Measurements from ENCODE around the gene PTPRM.

PTPRM gene

DNA sequence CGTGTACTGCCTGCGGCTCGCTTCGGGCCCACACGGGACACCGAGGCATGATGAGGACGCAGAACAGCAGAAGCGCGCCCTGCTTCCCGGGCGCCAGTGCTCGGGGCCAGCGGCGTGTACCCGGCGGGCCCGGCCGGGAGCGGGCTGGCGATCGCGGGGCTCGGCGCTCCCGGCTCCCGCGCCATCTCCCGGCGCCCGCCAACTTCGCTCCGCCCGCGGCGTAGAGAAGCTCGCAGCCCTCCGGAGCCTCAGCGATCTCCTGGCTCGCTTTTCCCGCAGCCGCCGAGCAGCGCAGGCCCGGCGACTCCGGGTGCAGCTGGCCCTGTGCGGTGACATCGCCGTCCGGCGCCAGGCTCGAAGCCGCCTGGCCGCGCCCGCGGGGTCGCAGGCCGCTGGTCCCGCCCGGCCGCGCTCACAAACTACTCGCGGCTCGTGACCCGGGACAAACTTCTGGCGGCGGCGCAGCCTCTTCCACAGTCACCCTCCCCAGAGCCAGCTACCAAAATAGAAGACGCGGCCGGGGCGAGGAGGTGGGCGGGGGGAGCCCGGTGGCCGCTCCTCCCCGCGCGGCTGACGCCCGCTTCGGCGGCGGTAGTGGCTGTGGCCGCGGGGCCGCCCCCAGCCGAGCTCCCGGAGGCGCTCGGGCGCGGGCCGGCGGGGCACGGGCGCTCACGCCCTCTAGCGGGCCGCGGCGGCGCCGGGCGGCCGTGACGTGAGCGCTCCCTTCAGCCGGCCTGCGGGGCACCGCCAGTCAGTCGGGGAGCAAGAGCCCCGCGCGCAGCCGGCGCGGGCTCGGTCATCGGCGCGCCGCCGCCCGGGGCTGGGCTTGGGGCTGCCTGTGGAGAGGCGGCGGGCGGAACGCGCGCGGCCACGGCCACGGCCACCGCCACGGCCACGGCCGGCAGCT lies at the start of gene PTPRM:
Gene PTPRM, plus strand, starts transcription at position 750 of the 907 bp plus-strand sequence. CDS start 503 bp downstream, outside the sequence.
- DNase-seq, result peak; percentile 80

DNA sequence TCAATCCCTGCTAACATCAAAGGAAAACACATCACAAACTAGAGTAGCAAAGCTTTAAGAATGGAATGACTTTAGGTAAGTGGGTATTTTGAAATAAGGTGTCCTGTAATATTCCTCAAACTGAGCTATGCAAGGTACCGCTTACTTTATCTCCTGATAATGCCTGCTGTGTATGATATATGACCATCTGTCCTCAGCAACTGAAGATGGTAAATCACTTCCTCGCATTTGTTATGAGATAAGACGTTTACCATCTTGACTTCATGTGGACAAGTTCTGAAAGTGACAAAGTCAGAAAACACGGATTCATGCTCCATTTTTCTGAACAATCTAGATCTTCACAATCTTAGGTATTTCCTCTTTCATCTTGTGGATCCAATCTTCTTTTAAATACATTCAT lies 49.3 kb upstream of the PTPRM start:
- DNase-seq, result no peak

DNA sequence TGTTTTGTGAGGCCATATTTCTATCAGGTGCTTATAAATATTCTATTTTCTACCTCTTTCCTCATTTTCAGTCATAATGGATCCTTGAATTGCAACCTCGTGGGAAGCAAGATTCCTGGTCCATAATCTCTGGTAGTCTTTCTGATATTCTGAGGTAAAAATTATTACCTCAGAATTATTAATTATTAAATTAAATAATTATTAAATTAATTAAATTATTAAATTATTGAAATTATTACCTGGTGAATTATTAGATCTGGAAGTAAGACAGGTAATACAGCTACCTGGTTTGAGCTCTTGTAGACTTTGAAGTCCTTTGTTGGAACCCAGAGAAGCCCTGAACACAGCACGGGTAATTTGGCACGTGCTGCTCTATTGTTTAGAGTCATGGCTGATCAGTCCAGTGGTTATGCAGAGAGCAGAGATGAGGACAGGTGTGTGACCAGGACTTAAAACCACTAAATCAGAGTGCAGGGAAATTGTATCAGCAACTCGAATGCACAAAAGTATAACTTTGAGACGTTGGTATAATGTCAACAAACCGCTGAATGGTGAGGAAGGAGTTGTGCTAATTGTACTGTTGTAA lies 46.8 kb upstream of the PTPRM start:
- DNase-seq, result no peak

DNA sequence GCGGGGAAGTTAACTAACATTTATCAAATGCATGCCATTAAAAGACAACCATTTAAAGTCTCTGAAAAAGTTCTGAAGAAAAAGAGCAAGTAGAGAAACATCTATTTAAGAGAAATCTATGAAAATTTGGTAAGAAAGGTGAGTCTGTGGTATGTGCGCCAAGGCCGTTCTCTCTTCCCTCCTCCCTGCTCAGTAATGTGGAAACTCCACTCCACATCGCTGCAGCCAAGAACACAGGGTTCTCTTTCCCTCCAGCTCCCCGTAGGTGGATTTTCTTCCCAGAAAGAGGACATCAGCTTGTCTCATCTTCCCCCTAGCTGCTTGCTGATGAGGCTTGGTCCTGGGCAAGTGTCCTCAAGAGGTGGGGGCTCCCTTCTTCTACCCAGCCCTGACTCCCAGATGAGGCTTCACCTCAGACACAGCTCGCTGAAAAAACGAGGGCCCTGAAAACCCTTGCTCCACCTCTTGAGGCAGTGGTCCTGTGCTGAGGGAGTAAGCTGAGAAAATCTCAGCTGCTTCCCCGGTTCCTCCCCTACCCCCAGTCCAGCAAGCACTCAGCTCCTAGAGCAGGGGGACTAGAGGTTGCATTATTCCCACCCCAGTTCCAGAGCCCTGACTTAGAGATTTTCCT lies 45.8 kb upstream of the PTPRM start:
- DNase-seq, result no peak

DNA sequence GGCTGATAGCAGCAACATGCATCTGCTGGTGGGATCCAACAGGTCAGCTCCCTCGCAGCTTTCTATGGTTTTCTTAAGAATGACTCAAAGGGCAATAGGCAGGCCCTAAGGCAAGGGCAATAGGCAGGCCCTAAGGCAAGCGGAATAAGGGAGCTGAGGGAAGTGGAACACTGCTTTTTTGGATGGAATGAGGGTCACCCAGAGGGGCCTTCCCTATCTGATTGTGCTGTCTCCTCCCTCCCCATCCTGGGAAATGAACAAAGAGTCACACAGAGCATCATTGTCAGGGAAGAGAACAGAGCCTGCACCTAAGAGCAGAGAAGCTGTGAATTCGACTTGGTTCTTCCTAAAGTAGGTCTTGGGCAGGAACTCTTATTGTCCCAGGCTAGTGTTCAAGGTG lies 43.3 kb upstream of the PTPRM start:
- DNase-seq, result no peak

DNA sequence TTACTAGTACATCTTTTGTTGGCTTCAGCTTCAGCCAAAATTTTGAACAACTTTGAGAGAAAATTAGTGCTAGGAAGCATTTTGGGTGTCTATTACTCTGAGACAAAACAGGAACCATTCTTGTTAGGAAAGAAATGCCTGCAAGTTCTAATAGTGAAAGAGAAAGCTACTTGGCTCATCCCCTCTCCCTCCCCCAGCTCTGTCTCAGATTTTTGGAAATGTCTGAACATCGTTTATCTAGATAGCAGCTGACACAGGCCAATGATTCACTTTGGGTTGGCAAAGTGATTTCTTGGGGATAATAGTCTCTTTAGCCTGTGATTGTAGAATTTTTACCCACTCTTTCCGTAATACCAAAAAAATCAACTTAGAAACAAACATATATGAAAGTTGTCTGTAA lies 42.3 kb upstream of the PTPRM start:
- DNase-seq, result peak; percentile 49

DNA sequence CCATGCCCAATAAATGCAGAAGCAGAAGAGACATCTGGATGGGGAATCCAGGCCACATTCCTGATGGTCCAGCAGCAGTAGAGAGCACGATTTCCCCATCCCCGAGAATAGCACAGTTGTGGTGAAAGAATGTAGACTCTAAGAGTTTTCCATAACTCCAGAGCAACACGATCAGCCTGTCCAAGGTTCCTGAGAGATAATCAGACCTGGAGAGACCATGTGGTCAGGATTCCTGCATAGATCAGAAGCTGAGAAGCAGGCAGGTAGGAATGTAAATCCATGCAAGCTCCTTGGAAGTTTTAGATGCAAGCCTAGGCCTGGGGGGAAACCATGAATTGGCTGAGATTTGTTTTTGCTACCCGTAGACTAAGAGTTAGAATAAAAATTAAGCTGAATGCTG lies 34.2 kb upstream of the PTPRM start:
- DNase-seq, result no peak

DNA sequence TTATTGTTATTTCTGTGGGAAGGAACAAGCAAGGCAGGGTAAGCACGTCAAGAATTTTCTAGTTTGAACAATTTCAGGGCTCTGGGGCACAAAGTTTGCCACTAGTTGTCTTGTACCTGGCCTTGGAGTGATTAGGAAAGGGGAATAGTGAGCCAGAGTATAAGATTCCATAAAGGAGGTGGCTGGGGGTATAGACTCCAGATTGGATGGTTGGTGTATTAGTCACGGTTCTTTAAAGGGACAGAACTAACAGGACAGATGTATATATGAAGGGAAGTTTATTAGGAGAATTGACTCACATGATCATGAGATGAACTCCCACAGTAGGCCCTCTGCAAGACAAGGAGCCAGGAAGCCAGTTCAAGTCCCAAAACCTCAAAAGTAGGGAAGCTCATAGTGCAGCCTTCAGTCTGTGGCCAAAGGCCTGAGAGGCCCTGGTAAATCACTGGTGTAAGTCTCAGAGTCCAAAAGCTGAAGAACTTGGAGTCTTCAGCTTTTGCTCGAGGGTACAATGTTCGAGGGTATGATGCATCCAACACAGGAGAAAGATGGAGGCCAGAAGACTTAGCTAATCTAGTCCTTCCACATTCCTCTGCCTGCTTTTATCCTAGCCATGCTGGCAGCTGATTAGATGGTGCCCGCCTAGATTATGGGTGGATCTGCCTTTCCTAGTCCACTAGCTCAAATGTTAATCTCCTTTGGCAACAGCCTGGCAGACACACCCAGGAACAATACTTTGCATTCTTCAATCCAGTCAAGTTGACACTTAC lies 31.5 kb upstream of the PTPRM start:
- no peak for DNase-seq

DNA sequence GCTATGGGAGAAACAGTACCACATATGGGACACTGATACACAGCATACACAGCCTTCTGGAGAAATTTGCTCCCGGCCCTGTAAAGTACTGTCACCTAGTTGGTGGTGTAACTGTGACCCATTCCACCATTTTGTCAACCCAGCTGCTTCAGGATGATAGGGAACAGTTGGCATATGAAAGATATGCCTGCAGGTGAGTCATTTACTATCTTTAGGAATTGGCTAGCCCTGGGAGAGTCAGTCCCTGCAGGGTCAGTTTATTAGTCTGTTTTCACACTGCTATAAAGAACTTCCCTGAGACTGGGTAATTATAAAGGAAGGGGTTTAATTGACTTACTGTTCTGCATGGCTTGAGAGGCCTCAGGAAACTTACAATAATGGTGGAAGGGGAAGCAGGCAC lies 30.0 kb upstream of the PTPRM start:
- DNase-seq, result no peak

DNA sequence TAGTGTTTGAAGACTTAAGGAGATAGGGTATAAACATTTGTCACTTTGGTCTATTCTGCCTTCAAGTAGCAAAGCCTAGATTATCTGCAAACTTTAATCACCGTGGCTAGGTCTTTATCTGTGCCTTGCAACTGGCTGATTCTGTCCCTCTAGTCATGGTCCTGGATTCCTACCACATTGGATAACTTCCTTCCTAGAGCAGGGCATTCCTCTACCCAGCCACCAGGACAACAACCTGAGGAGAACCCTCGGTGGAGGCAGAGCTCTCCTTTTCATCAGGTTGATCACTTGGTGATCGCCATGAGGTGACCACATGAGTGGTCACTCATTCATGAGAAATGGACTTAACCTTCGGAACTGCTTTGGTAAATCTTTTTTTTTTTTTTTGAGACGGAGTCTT lies 25.3 kb upstream of the PTPRM start:
- no peak for DNase-seq

DNA sequence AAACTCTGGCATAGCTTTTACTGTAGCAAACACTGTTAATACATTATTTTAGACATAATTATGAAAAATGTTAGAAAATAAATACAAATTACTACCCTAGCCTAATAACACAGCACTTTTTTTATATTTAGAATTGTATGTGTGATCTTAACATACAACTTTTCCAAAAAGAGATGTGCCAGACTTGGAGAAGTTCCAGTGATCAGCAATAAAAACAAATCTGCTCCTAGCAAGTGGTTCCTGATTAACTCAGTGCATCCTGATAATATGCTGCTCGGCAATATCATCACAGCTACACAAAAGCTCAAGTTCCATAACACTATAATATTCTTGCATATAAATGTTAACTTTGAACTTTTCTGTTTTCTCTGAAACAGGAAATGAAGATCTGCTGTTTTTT lies 22.4 kb upstream of the PTPRM start:
- no peak for DNase-seq

DNA sequence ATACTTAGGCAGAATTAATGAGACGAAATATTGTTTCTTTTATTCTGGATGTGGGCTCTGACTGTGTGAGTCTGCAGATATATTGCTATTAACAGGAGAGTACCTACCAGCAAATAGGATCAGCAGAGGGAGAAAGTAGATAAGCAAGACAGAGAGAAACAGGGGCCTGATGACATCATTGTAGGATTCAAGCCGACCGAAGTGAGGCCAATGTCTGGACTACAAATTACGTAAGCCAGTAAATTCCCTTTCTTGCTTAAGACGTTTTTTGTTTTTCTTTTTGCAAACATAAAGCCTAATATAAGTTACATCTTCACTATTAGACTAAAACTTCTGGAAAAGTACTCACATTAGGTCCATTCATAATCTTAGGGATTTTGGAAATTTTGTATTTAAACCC lies 21.4 kb upstream of the PTPRM start:
- DNase-seq, result peak; percentile 46

DNA sequence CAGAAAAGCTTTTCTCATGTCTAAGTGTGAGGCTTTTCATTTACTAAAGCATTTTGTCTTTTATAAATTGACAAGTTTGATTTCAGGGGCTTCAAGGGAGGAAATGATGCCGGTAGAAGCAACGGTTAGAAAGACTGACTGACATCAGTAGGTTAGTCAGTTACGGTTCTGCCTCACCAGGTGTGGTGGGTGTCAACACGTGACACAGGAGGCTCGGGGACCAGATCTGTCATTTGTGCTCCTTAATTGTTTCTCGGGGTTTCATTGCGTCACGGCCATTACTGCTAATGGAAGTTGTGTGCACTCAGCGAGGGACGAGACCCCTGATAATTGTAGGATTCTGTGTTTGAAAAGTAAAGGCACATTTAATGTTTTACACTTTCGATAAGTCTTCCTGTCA lies 18.9 kb upstream of the PTPRM start:
- DNase-seq, result no peak

DNA sequence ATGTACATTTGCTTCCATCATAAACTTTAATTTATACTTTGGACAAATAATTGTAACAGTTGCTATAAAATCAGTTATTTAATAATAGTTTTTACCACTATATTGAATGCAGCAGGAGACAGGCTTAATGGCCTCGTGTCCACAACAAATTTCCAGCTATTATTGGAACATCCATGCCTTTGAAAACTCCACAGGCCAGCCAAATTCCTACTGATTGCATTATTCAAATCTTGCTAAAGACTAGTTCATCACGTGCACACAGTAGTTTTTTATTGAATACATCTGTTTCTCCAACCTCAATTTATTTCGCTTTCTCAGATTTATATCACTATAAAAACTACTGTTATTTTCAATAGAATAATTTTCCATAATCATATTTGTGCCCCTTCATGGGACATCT lies 18.4 kb upstream of the PTPRM start:
- DNase-seq, result no peak

DNA sequence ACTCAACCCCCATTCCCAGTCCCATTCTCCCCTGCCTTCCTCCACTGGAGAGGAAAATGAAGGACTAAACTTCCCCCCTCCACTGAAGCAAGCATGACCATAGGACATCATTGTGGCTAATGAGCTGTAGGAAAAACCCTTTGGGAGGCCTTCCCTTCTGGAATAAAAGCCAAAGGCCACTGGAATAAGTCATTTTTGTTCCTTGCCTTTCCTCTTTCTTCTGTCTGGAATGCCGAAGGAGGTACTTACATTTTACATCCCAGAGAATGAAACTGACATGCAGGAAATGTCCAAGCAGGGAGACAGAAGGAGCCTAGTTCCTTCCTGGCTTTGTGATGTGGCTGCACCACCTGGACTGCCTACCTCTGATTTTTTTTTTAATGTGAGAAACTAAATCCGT lies 9.1 kb upstream of the PTPRM start:
- no peak for DNase-seq

DNA sequence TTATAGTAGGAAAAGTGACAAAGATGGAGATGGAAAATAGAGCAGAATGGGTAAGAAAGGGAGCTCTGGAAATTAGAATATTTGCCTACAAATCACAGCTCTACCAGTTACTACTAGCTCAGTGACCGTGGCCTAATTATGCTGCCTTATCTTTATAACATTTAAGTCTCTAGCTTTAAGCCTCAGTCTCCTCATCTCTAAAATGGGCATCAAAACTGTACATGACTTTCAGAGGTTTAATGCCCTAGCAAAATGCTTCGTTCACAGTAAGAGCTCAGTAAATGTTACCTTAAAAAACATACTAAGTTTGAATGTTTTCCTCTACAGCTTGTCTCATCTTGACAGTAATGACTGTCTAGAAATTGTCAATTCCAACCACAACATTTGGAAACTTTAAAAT lies 8.3 kb upstream of the PTPRM start:
- no peak for DNase-seq

DNA sequence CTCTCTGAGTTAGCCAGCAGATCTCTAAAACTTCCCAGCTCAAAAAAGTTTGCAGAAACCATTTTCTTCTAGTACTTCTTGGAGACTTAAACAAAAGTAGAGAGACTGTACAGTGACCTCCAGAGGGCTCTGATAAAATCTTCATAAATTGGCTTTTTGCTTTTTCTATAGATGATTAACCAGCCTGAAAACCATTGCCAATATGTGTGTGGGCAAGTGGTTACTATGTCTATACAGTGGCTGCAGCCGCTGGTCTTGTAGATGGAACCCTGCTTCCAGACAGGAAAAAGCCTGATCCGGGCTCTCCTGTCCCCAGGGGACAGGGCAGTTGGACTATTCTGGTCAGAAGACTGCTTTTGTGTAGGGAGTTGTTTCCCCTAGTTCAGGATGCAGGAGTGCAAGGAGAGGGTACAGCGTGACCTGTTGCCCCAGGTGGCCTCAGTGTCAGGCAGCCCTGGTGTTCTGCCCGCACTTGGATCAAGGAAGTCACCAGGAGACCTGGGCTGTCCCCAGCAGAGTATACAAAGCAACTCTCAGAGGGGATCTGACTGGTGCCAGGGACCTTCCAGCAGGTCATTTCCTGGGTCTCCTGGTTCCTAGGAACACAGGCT lies 7.3 kb upstream of the PTPRM start:
- no peak for DNase-seq

DNA sequence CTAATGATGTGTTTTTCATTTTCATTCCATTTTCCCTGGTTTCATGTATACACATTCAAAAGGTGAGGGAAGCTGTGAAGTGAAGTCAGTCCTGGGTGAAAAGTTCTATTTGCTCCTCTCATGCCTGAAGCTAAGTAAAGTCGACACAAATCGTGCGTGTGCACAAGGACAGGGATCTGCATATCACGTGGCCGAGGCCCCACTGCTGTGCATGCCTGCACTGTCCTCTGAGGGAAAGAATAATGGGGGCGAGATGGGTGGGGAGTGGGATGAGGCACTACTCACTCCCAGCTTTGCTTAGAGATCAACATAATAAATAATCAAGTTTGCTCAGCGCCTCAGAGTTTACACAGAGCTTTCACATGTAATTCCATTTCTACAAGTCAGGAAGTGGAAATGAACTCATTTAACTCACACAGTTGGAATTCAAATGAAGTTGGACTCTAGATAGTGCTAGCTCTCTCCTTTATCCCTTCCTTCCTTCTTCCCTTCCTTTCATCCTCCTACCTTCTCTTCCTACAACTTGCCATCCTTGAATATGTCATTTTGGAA lies 5.1 kb upstream of the PTPRM start:
- no peak for DNase-seq

DNA sequence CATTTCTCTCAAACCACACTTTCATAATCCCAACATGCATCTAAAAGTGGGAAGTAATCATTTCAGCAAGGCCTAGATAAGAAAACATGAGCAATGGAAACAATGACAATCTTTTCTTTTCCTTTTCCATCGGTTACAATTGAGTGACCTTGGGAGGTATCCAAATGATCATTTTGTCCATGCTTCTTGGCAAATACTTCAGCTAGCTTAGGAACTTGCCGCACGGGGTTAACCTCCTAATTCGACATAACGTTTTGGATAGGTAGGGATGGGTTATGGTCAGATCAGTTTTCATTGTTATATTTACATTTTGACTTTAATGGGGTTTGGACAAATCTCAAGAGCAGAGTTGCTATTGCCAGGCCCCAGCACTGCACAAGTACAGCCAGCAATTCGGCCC lies 4.6 kb upstream of the PTPRM start:
- peak; percentile 11 for DNase-seq

DNA sequence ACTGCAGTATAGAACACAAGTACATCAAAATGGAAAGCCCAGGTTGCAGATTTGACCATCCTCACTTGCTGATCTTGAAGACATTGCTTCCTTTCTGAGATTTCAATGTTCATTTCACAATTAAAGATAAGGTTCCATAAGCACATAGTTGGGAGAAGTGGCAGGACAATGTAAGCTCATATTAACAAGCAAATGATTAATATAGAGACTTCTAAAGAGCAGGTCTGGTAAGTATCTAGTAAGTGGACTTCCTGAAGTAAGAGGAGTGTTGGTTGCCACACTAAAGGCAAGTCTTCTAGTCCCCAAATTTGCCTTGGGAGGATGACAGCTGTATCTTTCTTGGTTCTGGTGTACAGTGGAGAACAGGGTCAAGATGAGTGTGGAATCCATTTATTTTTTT lies 1.4 kb upstream of the PTPRM start:
- no peak for DNase-seq

DNA sequence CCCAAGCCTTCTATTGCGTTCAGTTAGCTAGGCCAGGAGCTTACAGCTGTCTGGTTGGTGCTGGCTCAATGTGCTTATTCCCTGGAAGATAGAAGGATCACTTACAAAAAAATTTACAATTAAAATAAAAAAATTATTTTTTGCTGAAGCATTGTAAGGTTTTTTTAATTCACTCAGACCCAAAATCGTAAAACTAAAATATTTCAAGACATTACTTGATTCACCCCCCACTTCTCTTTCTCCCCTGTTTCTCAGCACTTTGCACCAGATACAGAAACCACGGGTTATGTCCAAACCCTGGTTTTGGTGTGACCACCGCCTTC lies 911 bp upstream of the PTPRM start:
- no peak for DNase-seq

DNA sequence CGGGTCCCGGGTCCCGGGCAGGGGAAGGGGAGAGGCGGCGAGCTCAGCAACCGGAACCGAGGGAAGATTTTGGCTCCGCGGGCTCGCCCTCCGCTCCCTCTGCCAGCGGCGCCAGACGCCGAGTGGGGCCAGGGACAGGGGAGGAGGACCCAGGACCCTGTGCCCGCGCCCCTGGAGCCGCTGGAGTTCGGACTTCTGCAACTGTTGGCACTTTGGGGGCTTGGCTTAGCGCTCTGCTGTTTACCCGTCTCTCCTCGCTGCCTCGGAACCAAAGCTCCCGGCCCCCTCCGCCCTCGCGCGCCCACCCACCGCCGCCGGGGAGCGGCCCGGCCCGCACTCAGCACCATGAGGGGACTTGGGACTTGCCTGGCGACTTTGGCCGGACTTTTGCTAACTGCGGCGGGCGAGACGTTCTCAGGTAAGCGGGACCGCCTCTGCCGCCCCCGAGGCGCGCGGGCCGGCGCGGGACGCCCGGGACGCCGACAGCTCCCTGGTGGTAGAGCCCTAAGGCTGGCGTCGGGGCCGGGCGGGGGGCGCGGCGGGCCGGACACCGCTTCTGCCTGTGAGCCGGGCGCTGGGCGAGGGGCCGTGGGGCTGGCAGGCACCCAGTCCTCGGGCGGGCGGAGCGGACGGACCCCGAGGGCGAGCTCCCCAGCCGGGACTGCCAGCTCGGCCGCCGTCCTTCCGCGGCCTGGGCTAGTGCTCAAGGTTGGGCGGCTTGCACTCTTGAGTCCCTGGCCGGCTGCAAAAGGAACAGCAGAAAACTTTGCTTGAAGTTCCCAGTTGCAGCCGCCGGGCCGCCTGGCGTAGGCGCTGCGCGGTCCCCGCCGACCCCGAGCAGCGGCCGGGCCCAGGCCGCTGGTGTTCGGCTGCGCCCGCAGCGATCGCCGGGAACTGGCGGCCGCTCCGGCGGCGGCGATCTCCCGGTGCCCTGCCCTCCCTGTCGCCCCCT lies 634 bp downstream of the PTPRM start:
- peak; percentile 46 for DNase-seq
